B cell (primary cell): ENCODE data around the gene CLCF1. TPM values are rescaled to one million over a fixed set of nuclear protein-coding genes. Genes with fewer than 3 reads are reported as not detected.

Source experiments
- ATAC-seq: fragments of 200-7000 bp; cut with Tn5 transposase; one replicate; pipeline ENCODE4 v1.10.0; 2021; ENCODE audit warnings: low read depth, mild to moderate bottlenecking, moderate number of reproducible peaks, moderate library complexity
- CTCF ChIA-PET: fragments of 350-600 bp; sonication (Branson Sonifier 250); formaldehyde crosslinking; loops from one replicate; lab custom pipeline; 2021; ENCODE audit warnings: antibody characterized with exemption, inconsistent platforms; lab: Charles Lee
- POLR2A ChIA-PET: fragments of 350-600 bp; sonication (Branson Sonifier 250); formaldehyde crosslinking; loops from one replicate; lab custom pipeline; 2021; ENCODE audit warnings: antibody characterized with exemption; lab: Charles Lee
- DNase-seq: peaks from one replicate; pipeline ENCODE4 v3.0.0; 2013
- H2AFZ ChIP-seq: 2 replicates; pipeline ENCODE4 v1.6.1; 2012; ENCODE audit warnings: mild to moderate bottlenecking, low read depth, low read length; ENCODE audit not compliant: insufficient read depth, poor library complexity, severe bottlenecking
- H3K27ac ChIP-seq, 2 donors: 1 replicate in 1 of 2; 2 replicates in 1 of 2; pipeline ENCODE4 v1.5.1; 2012 to 2013; ENCODE audit warnings: low read length in 2 of 2, mild to moderate bottlenecking in 2 of 2, moderate library complexity in 1 of 2
- H3K27me3 ChIP-seq, 4 experiments: fragments of 200-600 bp in 1 of 4; sonication (generic) in 1 of 4; replicated peaks in 1 of 4; 1 replicate in 2 of 4; 2 replicates in 2 of 4; pipeline versions ENCODE4 v1.6.1 to v1.7.0; 2013 to 2016; ENCODE audit warnings: low read length in 3 of 4, mild to moderate bottlenecking in 2 of 4, mixed read lengths in 1 of 4, moderate library complexity in 1 of 4; ENCODE audit not compliant: insufficient read depth in 4 of 4, control insufficient read depth in 3 of 4; ENCODE audit errors: control extremely low read depth in 1 of 4
- H3K36me3 ChIP-seq, 2 experiments: replicated peaks in 1 of 2; 1 replicate in 1 of 2; 2 replicates in 1 of 2; pipeline versions ENCODE4 v1.6.1 to v1.7.1; 2013; ENCODE audit warnings: low read length in 1 of 2; ENCODE audit not compliant: insufficient read depth in 2 of 2, control insufficient read depth in 1 of 2; ENCODE audit errors: control extremely low read depth in 1 of 2, extremely low read depth in 1 of 2
- H3K4me1 ChIP-seq, 2 donors: fragments of 200-600 bp in 1 of 2; sonication (generic) in 1 of 2; 1 replicate in 1 of 2; 2 replicates in 1 of 2; pipeline versions ENCODE4 v1.5.1 to v1.6.1; 2013 to 2017; ENCODE audit warnings: low read length in 2 of 2; ENCODE audit not compliant: control insufficient read depth in 2 of 2, insufficient read depth in 2 of 2
- H3K4me2 ChIP-seq: replicated peaks from 2 replicates; pipeline ENCODE3; 2012; ENCODE audit warnings: mild to moderate bottlenecking, low read depth, low read length; ENCODE audit not compliant: poor library complexity, severe bottlenecking
- H3K4me3 ChIP-seq, 5 experiments: fragments of 200-600 bp in 1 of 5; sonication (generic) in 1 of 5; 1 replicate in 3 of 5; 2 replicates in 2 of 5; pipeline versions ENCODE4 v1.5.1 to v1.7.0; 2011 to 2016; ENCODE audit warnings: low read length in 4 of 5, mild to moderate bottlenecking in 4 of 5, low read depth in 2 of 5, control low read depth in 1 of 5, moderate library complexity in 1 of 5; ENCODE audit not compliant: insufficient read depth in 1 of 5; ENCODE audit errors: control extremely low read depth in 1 of 5, extremely low read depth in 1 of 5
- H3K79me2 ChIP-seq: fragments of 200-600 bp; sonication (generic); one replicate; pipeline ENCODE4 v1.6.0; 2016; ENCODE audit warnings: low read length; ENCODE audit not compliant: control insufficient read depth, insufficient read depth
- H3K9ac ChIP-seq: fragments of 200-600 bp; sonication (generic); 2 replicates; pipeline ENCODE4 v1.6.1; 2017; ENCODE audit warnings: mild to moderate bottlenecking, low read length, moderate library complexity
- H3K9me3 ChIP-seq, 3 donors: one replicate each; pipeline versions ENCODE4 v1.6.1 to v1.7.1; 2013; ENCODE audit warnings: low read length in 2 of 3; ENCODE audit not compliant: control insufficient read depth in 2 of 3, insufficient read depth in 1 of 3; ENCODE audit errors: control extremely low read depth in 1 of 3
- H4K20me1 ChIP-seq: 2 replicates; pipeline ENCODE4 v1.6.0; 2012; ENCODE audit warnings: mild to moderate bottlenecking, low read length; ENCODE audit not compliant: insufficient read depth, control insufficient read depth, poor library complexity, severe bottlenecking
- H3K27ac Mint-ChIP-seq: one replicate; pipeline ENCODE4 v1.8.0; 2021; ENCODE audit warnings: mixed read lengths
- H3K27me3 Mint-ChIP-seq: one replicate; pipeline ENCODE4 v1.8.0; 2021; ENCODE audit warnings: mixed read lengths
- H3K4me1 Mint-ChIP-seq: one replicate; pipeline ENCODE4 v1.8.0; 2021; ENCODE audit warnings: mixed read lengths
- H3K4me3 Mint-ChIP-seq: one replicate; pipeline ENCODE4 v1.8.0; 2021; ENCODE audit warnings: mixed read lengths
- H3K9me3 Mint-ChIP-seq: one replicate; pipeline ENCODE4 v1.8.0; 2022; ENCODE audit warnings: mixed read lengths; ENCODE audit not compliant: insufficient read depth
- EZH2 ChIP-seq: IDR thresholded peaks from 2 replicates; pipeline ENCODE4 v1.6.1; 2012; ENCODE audit warnings: borderline replicate concordance, low read depth, mild to moderate bottlenecking, moderate library complexity, low read length; ENCODE audit not compliant: insufficient read depth, poor library complexity, severe bottlenecking
- WGBS: methylation state at CpG from one replicate; pipeline ENCODE4 v1.1.5; 2013; ENCODE audit warnings: missing lambda C conversion rate; ENCODE audit not compliant: insufficient coverage; 5-methylcytosine and 5-hydroxymethylcytosine counted together
- intact Hi-C: fragments of 100-400 bp; cut with micrococcal nuclease; formaldehyde crosslinking; loops from one replicate; pipeline ENCODE4 v1.10.0; 2022
- polyA plus RNA-seq: library from polyadenylated mRNA; depleted of rRNA; stranded (reverse); fragments of >200 nt; gene quantifications from 2 replicates; pipeline ENCODE4 v1.2.3, GENCODE V29; 2012
- total RNA-seq, 2 donors: library from RNA; stranded (reverse); fragments of 120-200 nt in 1 of 2; gene quantifications; 1 replicate in 1 of 2; 2 replicates in 1 of 2; pipeline versions ENCODE4 v1.2.3 to v1.2.4, GENCODE V29; 2013 to 2022
- TF ChIP-seq, protein P1 (sequence below): fragments of 200-600 bp; IDR thresholded peaks from one replicate; pipeline ENCODE4 v1.8.0; 2022; ENCODE audit warnings: antibody characterized with exemption, mild to moderate bottlenecking

CLCF1 gene
- total and polyA plus RNA-seq, 2 donors (not counting 1 experiment from before 2014, with no cell fraction given): 29.1 to 44.6 TPM

- peaks cover 2 to 59% of the 10 kb centered on the region in 2 experiments for H3K36me3 ChIP-seq
- POLR2A ChIA-PET: interaction anchor here (0.8 to 6.8 kb wide), 28 partner anchors 10 to 229 kb away, joined by 3 to 195 read pairs (median 6); partner anchors contain the start of genes AIP, CARNS1, CDK2AP2 and CLCF1
Observed at GRCh38 chr11:67400942-67401494, 27.6 kb upstream of the CLCF1 start.

More at GRCh38 chr11:67400942-67401494, 27.6 kb upstream of the CLCF1 start:
- ATAC-seq (peak; percentile 8), DNase-seq (no peak)
- intact Hi-C loops: loop anchor here (1.0 to 10.0 kb wide), 5 partner anchors 10 to 205 kb away; partner anchors contain the start of genes GSTP1, NDUFV1, RAD9A and TMEM134
- H3K9ac ChIP-seq: peak overlapping the region; percentile 89
- Mint-ChIP-seq H3K9me3 (no peaks in the 10 kb centered on the region), H3K27me3 (no peaks in the 10 kb centered on the region), H3K4me1 (peaks cover 64% of the 10 kb centered on the region), H3K27ac (peak overlapping the region; percentile 81), H3K4me3 (peak overlapping the region; percentile 87)
- CTCF ChIA-PET: interaction anchor here (0.6 to 5.7 kb wide), 34 partner anchors 9 to 228 kb away, joined by 3 to 121 read pairs (median 6); partner anchors contain the start of genes AIP, CDK2AP2, NUDT8 and PITPNM1
- peak overlapping the region; percentile 52 to 75 for H3K27ac ChIP-seq
- no peak for TF ChIP-seq EZH2
- TF ChIP-seq, protein P1, sequence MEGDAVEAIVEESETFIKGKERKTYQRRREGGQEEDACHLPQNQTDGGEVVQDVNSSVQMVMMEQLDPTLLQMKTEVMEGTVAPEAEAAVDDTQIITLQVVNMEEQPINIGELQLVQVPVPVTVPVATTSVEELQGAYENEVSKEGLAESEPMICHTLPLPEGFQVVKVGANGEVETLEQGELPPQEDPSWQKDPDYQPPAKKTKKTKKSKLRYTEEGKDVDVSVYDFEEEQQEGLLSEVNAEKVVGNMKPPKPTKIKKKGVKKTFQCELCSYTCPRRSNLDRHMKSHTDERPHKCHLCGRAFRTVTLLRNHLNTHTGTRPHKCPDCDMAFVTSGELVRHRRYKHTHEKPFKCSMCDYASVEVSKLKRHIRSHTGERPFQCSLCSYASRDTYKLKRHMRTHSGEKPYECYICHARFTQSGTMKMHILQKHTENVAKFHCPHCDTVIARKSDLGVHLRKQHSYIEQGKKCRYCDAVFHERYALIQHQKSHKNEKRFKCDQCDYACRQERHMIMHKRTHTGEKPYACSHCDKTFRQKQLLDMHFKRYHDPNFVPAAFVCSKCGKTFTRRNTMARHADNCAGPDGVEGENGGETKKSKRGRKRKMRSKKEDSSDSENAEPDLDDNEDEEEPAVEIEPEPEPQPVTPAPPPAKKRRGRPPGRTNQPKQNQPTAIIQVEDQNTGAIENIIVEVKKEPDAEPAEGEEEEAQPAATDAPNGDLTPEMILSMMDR: no peak
- 5% methylated on average over 27 of the region's 27 CpGs for WGBS
- H3K79me2 ChIP-seq: peaks cover 80% of the 10 kb centered on the region
- H4K20me1 ChIP-seq: peaks cover 75% of the 10 kb centered on the region
- H3K4me2 ChIP-seq: peak overlapping the region; percentile 97
- H2AFZ ChIP-seq: peak overlapping the region; percentile 73
- H3K27me3 ChIP-seq: no peaks in the 10 kb centered on the region
- H3K4me1 ChIP-seq: peaks cover 50 to 74% of the 10 kb centered on the region in 2 donors
- H3K4me3 ChIP-seq: peak overlapping the region; percentile 65 to 92 (median 85)
- peaks cover 0 to 2% (median 0%) of the 10 kb centered on the region in 3 donors for H3K9me3 ChIP-seq
